Liver (tissue), 9 donors: ENCODE measurements around the gene SETD7. TPM values are rescaled to one million over a fixed set of nuclear protein-coding genes. Genes with fewer than 3 reads are reported as not detected.

Experiments
- DNase-seq: peaks from one replicate; pipeline ENCODE4 v3.0.0-alpha.2; 2017; ENCODE audit warnings: low spot score
- H3K27ac ChIP-seq, 2 donors: one replicate each; pipeline ENCODE4 v1.7.0; 2013; ENCODE audit warnings: inconsistent platforms in 2 of 2, low read length in 2 of 2, control low read depth in 1 of 2, low read depth in 1 of 2, mild to moderate bottlenecking in 1 of 2
- H3K27me3 ChIP-seq, 4 donors: one replicate each; pipeline versions ENCODE4 v1.6.1 to v1.7.0; 2013; ENCODE audit warnings: low read length in 3 of 4, inconsistent platforms in 1 of 4, mild to moderate bottlenecking in 1 of 4, moderate library complexity in 1 of 4; ENCODE audit not compliant: control insufficient read depth in 4 of 4, insufficient read depth in 4 of 4
- H3K36me3 ChIP-seq, 4 donors: one replicate each; pipeline versions ENCODE4 v1.6.1 to v1.7.0; 2013; ENCODE audit warnings: low read length in 3 of 4, mild to moderate bottlenecking in 3 of 4, low read depth in 1 of 4, moderate library complexity in 1 of 4; ENCODE audit not compliant: control insufficient read depth in 4 of 4, insufficient read depth in 3 of 4
- H3K4me1 ChIP-seq, 4 donors: one replicate each; pipeline versions ENCODE4 v1.6.1 to v1.7.0; 2013; ENCODE audit warnings: low read length in 3 of 4, mild to moderate bottlenecking in 3 of 4, moderate library complexity in 1 of 4; ENCODE audit not compliant: control insufficient read depth in 4 of 4, insufficient read depth in 4 of 4
- H3K4me3 ChIP-seq, 3 donors: one replicate each; pipeline versions ENCODE4 v1.6.1 to v1.7.0; 2013; ENCODE audit warnings: low read length in 3 of 3, control low read depth in 1 of 3, low read depth in 1 of 3, mild to moderate bottlenecking in 1 of 3
- H3K9ac ChIP-seq, 2 donors: one replicate each; pipeline ENCODE4 v1.7.0; 2013; ENCODE audit warnings: low read length in 2 of 2, mild to moderate bottlenecking in 2 of 2, moderate library complexity in 2 of 2, control low read depth in 1 of 2, low read depth in 1 of 2
- H3K9me3 ChIP-seq, 4 donors: one replicate each; pipeline versions ENCODE4 v1.6.1 to v1.7.0; 2013; ENCODE audit warnings: low read length in 3 of 4; ENCODE audit not compliant: control insufficient read depth in 4 of 4
- ATF3 ChIP-seq: IDR thresholded peaks from 2 replicates; pipeline ENCODE4 v1.6.1; 2016; ENCODE audit warnings: antibody characterized with exemption
- CTCF ChIP-seq: fragments of 150-350 bp; IDR thresholded peaks from 2 replicates; pipeline ENCODE4 v1.5.1; 2017; ENCODE audit warnings: improper control_type of control experiment, low read depth, low read length; ENCODE audit not compliant: missing input control
- EGR1 ChIP-seq, 2 donors: IDR thresholded peaks; 2 replicates each; pipeline ENCODE4 v1.6.1; 2016 to 2018; ENCODE audit warnings: antibody characterized with exemption in 2 of 2, low read depth in 2 of 2
- FOXA1 ChIP-seq: IDR thresholded peaks from 2 replicates; pipeline ENCODE4 v1.6.1; 2016; ENCODE audit warnings: antibody characterized with exemption
- FOXA2 ChIP-seq: IDR thresholded peaks from 2 replicates; pipeline ENCODE4 v1.6.1; 2016; ENCODE audit warnings: antibody characterized with exemption
- GABPA ChIP-seq, 2 donors: IDR thresholded peaks in 1 of 2; conservative IDR thresholded peaks in 1 of 2; 2 replicates each; pipeline ENCODE4 v1.6.1; 2016; ENCODE audit warnings: antibody characterized with exemption in 2 of 2, mild to moderate bottlenecking in 1 of 2, moderate library complexity in 1 of 2
- HNF4A ChIP-seq, 2 donors: conservative IDR thresholded peaks; 2 replicates each; pipeline ENCODE4 v1.6.1; 2016; ENCODE audit warnings: antibody characterized with exemption in 2 of 2, mild to moderate bottlenecking in 2 of 2
- HNF4G ChIP-seq: IDR thresholded peaks from 2 replicates; pipeline ENCODE4 v1.6.1; 2016; ENCODE audit warnings: antibody characterized with exemption
- JUND ChIP-seq, 2 donors: IDR thresholded peaks; 2 replicates each; pipeline ENCODE4 v1.6.1; 2016; ENCODE audit warnings: antibody characterized with exemption in 2 of 2
- MAX ChIP-seq: IDR thresholded peaks from 2 replicates; pipeline ENCODE4 v1.6.1; 2016; ENCODE audit warnings: antibody characterized with exemption
- NR2F2 ChIP-seq: IDR thresholded peaks from 2 replicates; pipeline ENCODE4 v1.6.1; 2016; ENCODE audit warnings: antibody characterized with exemption
- RAD21 ChIP-seq, 2 donors: IDR thresholded peaks; 2 replicates each; pipeline ENCODE4 v1.6.1; 2016; ENCODE audit warnings: antibody characterized with exemption in 2 of 2, mild to moderate bottlenecking in 2 of 2
- REST ChIP-seq: IDR thresholded peaks from 2 replicates; pipeline ENCODE4 v1.6.1; 2016; ENCODE audit warnings: antibody characterized with exemption, mild to moderate bottlenecking
- RXRA ChIP-seq, 2 donors: IDR thresholded peaks; 2 replicates each; pipeline ENCODE4 v1.6.1; 2017 to 2018; ENCODE audit warnings: antibody characterized with exemption in 2 of 2, mild to moderate bottlenecking in 1 of 2
- TAF1 ChIP-seq: conservative IDR thresholded peaks from 2 replicates; pipeline ENCODE4 v1.6.1; 2016; ENCODE audit warnings: antibody characterized with exemption, mild to moderate bottlenecking
- YY1 ChIP-seq: IDR thresholded peaks from 2 replicates; pipeline ENCODE4 v1.6.1; 2016; ENCODE audit warnings: antibody characterized with exemption, mild to moderate bottlenecking
- ZBTB33 ChIP-seq: IDR thresholded peaks from 2 replicates; pipeline ENCODE4 v1.6.1; 2016; ENCODE audit warnings: antibody characterized with exemption
- WGBS: extraction: QIAGEN DNeasy Blood & Tissue Kit; methylation state at CpG from one replicate; pipeline ENCODE4 v1.1.7; 2013; 5-methylcytosine and 5-hydroxymethylcytosine counted together
- polyA plus RNA-seq, 2 donors: library from polyadenylated mRNA; stranded (reverse) in 1 of 2; unstranded in 1 of 2; fragments of 200-250 nt in 1 of 2; fragments of >200 nt in 1 of 2; fragmentation: Nextera tagmentation in 1 of 2; extraction: Ambion mirVana in 1 of 2; gene quantifications; one replicate each; pipeline versions ENCODE4 v1.2.1 to v1.2.3, GENCODE V29; 2013 to 2015
- total RNA-seq, 2 donors: library from RNA; depleted of rRNA; stranded (reverse); fragments of >200 nt; gene quantifications; one replicate each; pipeline ENCODE4 v1.2.3, GENCODE V29; 2014
- donor health status: healthy.
- donor health status: healthy.
- donor health status: healthy.
- donor health status: healthy.
- donor health status: healthy.

SETD7 gene
- total and polyA plus RNA-seq, 4 donors, result 12.9 to 81.7 (median 18.0) TPM

- Histone ChIP-seq H3K36me3 (peaks cover 4 to 33% (median 21%) of the 10 kb centered on the region in 4 donors), H3K27me3 (no peaks in the 10 kb centered on the region)
Measured at GRCh38 chr4:139511320-139511719, 44.7 kb downstream of the SETD7 start.

More at GRCh38 chr4:139511320-139511719, 44.7 kb downstream of the SETD7 start:
- H3K9me3 ChIP-seq, result no peaks in the 10 kb centered on the region
- WGBS, result 82% methylated on average over 10 of the region's 10 CpGs
- H3K4me3 ChIP-seq, result no peak overlapping the region
- H3K27ac ChIP-seq, result no peak overlapping the region
- TF ChIP-seq RAD21 (IDR thresholded peaks at IDR 0.05), result no peak
- no peak for TF ChIP-seq ATF3
- no peak for TF ChIP-seq HNF4A (conservative IDR thresholded peaks at IDR 0.05)
- no peak for TF ChIP-seq NR2F2
- TF ChIP-seq HNF4G, result no peak
- TF ChIP-seq CTCF, result no peak
- TF ChIP-seq YY1, result no peak
- TF ChIP-seq FOXA2, result no peak
- TF ChIP-seq REST, result no peak
- TF ChIP-seq ZBTB33, result no peak
- no peak for TF ChIP-seq MAX
- TF ChIP-seq GABPA (IDR thresholded peaks at IDR 0.05 in 1 of 2, conservative IDR thresholded peaks at IDR 0.05 in 1 of 2), result no peak
- no peak for TF ChIP-seq EGR1 (IDR thresholded peaks at IDR 0.05; ENCODE audit: low read depth in 2 of 2)
- no peak for TF ChIP-seq RXRA (IDR thresholded peaks at IDR 0.05)
- TF ChIP-seq TAF1, result no peak
- no peak for TF ChIP-seq FOXA1
- no peak for TF ChIP-seq JUND (IDR thresholded peaks at IDR 0.05)
- no peak for DNase-seq
- H3K4me1 ChIP-seq, result peaks cover 0 to 29% (median 20%) of the 10 kb centered on the region in 4 donors
- H3K9ac ChIP-seq, result no peak overlapping the region
